ENCODE measurements around the gene STAC2.

GRCh38 chr17:39167476-39167875, 58.3 kb downstream of the STAC2 start:
- TF ChIP-seq MEIS2 (IDR thresholded peaks at IDR 0.05; ENCODE audit: partially characterized antibody) (no peak), STAT6 (CRISPR knock-in tag; IDR thresholded peaks at IDR 0.05) (no peak), FOXJ2 (tag; IDR thresholded peaks at IDR 0.05) (no peak), NCOA2 (IDR thresholded peaks at IDR 0.05; ENCODE audit: partially characterized antibody in 2 of 2) (no peak), EZH2 (IDR thresholded peaks at IDR 0.05; ENCODE audit: borderline replicate concordance, low read depth, low read length) (no peak), POLR2A (conservative IDR thresholded peaks at IDR 0.05) (no peak), PPARD (CRISPR knock-in tag; IDR thresholded peaks at IDR 0.05) (no peak), STAT5A (IDR thresholded peaks at IDR 0.05; ENCODE audit: borderline replicate concordance, low read length) (no peak), TAF7 (tag; IDR thresholded peaks at IDR 0.05) (no peak), SMAD2 (IDR thresholded peaks at IDR 0.05; ENCODE audit: low read depth, low read length) (no peak), EHMT2 (IDR thresholded peaks at IDR 0.05) (no peak)

All from K562 (cell line).